T-helper 9 cell (primary cell): ENCODE measurements around the gene PDCD4.

Experiments
- DNase-seq: peaks from one replicate; pipeline ENCODE4 v3.0.0-alpha.2; 2020

PDCD4 gene

GRCh38 chr10:110843031-110843430 is 28.7 kb upstream of the PDCD4 start:
- DNase-seq = no peak

- DNase-seq = no peak
Observed at GRCh38 chr10:110843796-110844616, 27.7 kb upstream of the PDCD4 start.

GRCh38 chr10:110844617-110844881 is 27.2 kb upstream of the PDCD4 start:
- DNase-seq = no peak

DNA sequence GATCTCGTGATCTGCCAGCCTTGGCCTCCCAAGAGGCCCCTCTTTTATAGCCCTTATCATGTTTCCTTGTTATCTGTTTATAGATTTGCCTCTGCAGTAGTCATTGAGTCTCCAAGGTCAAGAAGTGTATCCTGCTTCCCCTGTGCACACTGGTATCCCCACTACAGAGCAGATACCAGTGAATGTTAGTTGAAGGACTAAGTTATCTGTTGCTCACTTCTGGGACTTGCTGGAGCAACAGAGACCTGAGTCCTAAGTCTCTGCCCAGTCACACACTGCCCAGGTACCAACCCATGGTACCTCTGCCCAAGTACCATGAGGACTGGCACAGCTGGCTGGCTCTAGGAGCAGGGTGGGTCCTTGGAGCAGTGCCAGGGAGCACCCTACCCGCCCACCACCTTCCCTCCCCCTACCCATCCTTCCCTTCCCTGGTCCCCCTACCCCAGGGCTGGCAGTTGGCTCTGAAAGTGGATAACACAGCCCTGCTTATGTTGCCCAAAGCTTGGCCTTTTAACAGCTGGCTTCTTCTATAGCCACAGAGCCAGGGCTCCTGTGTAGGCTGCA is 26.5 kb upstream of the PDCD4 start:
- no peak for DNase-seq

- DNase-seq = no peak
Observed at GRCh38 chr10:110845756-110846620, 25.7 kb upstream of the PDCD4 start.

GRCh38 chr10:110847374-110847773 is 24.4 kb upstream of the PDCD4 start:
- DNase-seq = no peak

DNA sequence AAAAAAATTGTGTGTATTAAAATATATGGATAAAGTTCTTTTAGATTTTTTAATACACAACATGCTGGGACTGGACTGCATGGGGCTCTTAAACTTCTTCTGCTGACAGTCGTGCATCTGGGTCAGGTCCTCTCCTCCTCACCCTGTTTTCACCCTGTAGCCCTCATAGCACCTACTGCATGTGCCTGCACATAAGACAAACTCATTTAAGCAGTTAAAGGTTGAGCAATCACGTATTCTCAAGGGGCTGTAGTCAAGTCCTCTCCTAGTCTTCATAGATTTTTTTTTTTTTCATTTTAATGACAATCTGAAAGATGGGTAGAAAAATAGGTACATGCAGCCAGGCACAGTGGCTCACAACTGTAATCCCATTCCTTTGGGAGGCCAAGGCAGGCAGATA is 23.6 kb upstream of the PDCD4 start:
- no peak for DNase-seq

DNA sequence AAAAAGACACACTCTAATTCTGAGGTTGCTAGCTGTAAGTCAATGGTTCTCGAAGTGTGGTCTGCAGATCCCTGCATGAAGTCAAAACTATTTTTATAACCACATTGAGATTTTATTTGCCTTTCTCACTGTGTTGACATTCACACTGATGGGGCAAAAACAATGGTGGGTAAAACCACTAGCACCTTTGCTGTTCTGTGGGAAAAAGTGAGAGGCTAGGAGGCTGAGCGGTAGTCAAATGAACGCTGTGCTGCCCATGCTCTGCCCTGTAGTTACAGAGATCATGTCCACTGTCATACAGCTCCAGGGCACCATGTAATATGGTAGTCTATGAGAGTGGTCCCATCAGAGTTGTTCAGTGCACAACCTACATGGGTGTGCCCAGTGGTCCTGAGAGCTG is 21.6 kb upstream of the PDCD4 start:
- DNase-seq = no peak

DNA sequence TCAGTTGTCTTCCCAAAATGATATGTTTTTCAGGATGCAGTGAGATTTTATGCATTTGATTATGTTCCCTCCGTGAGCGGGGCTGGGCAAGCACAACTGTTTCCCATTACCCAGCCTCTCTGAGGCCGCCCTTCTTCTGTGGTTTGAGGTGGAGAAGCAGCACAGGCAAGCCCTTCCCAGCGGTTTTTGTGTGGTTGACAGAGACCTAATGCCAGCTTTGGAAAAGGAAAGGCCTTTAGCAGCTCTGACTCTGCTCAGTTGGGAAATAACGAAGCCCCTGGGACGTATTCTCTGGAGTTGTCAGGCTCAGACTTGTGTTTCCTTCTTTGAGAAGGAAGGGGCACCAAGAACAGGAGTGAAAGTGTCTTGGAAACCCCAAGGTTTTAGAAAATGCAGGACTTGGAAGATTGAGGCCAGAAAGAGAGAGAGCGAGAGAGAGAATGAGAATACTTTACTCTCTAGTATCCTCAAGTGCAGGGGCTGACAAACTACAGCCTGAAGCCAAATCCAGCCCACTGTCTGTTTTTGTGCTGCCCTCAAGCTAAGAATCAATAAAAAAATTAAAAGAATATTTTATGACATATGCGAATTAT is 20.6 kb upstream of the PDCD4 start:
- DNase-seq = no peak

- no peak for DNase-seq
Observed at GRCh38 chr10:110852255-110852896, 19.4 kb upstream of the PDCD4 start.

DNA sequence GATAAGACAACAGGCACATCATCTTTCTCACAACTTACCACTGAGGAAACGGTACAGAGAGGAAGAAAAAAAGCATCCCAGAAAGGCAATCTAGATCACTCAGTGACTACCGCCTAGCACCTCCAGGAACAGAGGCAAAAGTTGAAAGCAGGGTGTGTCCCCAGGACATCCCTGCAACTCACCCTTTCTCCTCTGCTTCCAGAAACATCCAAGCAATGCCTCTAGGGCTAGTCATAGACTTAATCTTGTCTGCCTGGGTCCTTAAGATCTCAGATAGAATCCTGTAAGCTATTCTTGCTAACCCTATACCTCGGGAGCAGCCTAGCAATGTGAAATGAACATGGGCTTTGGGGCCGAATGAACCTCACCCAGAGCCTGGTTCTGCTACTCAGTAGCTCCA is 18.8 kb upstream of the PDCD4 start:
- DNase-seq = no peak

DNA sequence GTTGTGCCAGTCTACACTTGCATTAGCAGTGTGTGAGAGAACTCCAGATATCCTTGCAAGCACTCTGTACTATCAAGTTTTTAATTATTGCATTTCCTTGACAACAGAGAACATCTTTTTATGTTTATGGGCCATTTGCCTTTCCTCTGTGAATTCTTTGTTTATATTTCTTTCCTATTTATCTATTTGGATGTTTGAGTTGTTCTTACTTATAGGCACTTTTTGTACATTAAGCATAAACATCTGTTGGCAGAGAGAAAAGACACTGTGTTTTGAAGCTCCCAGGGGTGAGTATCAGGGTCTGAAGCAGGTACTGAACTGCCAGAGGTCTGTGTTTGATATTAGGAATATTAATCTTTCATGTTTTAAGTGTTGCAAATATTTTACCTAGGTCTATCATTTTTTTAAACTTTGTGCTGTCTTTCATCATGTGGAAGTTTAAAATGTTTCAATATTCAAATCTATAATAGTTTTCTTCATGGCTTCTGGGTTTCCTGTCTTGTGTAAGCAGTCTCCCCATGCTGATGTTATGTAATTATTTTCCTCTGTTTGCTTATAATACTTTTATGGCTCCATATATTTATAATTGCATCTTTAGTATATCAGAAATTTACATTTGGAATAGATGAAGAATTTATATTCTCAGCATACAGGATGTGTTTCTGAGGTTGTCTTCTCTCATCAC is 17.7 kb upstream of the PDCD4 start:
- no peak for DNase-seq

DNA sequence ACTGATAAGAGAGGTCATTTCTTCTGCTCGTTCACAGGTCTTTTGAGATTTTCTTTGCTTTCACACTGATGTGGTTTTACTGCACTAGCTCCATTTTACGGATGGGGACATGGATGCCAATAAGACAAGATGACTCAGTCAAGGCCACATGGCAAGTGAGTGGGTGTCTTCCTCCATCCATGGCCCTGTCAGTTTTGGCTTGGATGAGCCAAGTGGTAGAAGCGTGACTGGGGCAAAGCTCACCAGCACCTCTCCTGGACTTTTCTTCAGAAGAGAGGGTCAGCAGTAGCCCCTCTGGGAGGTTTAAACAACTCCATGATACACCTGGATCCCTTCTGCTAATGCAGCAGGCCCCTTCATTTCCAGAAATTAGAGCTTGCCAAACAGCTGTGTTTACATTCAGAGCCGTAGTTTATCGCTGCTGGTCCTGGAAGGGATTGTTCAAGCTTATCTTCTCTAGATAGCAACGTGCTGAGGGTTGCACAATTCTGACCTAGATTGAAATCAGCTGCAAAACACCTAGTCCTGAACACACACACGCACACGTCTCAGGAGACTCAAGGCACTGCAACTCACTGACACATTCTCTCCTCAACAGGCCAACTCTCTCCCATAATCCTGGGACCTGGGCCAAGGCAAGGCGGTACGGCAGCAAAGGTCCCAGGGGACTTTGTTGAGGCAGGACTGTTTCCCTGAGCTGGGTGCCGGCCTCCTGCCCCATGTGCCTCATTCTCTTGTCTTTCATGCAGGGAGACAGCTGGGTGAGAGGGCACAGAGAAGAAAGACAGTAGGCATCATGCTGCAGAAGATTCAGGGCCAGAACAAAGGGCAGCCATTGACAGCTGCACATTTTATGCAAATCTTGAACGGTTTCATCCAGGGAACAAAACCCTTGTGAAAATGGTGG is 14.2 kb upstream of the PDCD4 start:
- DNase-seq = no peak

- DNase-seq = no peak
Observed at GRCh38 chr10:110858297-110858934, 13.3 kb upstream of the PDCD4 start.

- DNase-seq = no peak
Observed at GRCh38 chr10:110859206-110859972, 12.3 kb upstream of the PDCD4 start.

GRCh38 chr10:110859973-110860376 is 11.8 kb upstream of the PDCD4 start:
- DNase-seq = no peak

- DNase-seq = peak; percentile 27
Observed at GRCh38 chr10:110860576-110861241, 11.0 kb upstream of the PDCD4 start.

- no peak for DNase-seq
Observed at GRCh38 chr10:110861476-110861875, 10.3 kb upstream of the PDCD4 start.

DNA sequence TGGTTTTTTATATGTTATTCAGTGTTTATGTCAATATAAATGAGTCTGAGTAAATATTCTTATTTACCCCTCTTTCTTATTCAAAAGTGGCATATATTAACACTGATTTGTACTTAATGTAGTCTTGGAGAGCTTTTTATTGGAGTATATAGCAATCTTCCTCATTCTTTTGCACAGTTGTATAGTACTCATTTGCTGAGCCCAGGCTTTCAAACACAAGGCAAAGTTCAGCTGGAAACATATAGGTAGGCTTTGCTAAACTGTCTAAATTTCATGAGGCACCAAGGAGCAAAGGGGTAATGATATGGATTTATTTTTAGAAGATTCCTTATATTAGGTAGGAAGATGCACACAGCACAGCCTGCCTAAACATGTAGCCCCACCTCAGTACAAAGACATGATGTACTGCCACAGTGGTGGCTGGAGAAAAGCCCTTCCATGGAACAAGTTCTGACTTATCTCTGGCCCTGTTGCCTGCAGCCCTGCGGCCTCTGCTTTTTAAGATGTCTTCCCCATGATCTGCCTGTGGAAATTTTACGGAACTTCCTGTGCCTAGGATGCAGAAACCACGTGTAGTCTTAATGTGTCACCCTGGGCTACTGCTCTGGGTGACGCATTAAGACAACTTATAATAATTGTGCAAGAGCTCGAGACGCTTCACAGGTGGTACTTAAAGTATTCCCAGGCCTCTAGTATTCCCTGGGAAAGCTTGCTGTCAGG is 9.6 kb upstream of the PDCD4 start:
- no peak for DNase-seq
